ENCODE measurements around the gene GMPS. TPM values are rescaled to one million over a fixed set of nuclear protein-coding genes. Genes with fewer than 3 reads are reported as not detected.

The GMPS gene
- total RNA-seq, 1 experiment from 2014 or later: 119 TPM

GRCh38 chr3:155861476-155862183 lies 8.8 kb upstream of the GMPS start:
- BruUV-seq (replicated peaks): no TSS peak
- H3K9ac ChIP-seq (ENCODE audit: low read length): no peak overlapping the region
- TF ChIP-seq TCF7L2 (IDR thresholded peaks at IDR 0.05; ENCODE audit: borderline replicate concordance, extremely low read depth, insufficient read depth, insufficient read length): no peak
- no peak for TF ChIP-seq JUND (IDR thresholded peaks at IDR 0.05)
- no peak for TF ChIP-seq FOSL1 (IDR thresholded peaks at IDR 0.05; ENCODE audit: low read depth)
- no peak for TF ChIP-seq ZBTB33 (IDR thresholded peaks at IDR 0.05; ENCODE audit: extremely low read depth, insufficient replicate concordance, low read length)
- TF ChIP-seq ELF1 (IDR thresholded peaks at IDR 0.05; ENCODE audit: borderline replicate concordance, low read depth): no peak
- TF ChIP-seq ZNF274 (IDR thresholded peaks at IDR 0.05; ENCODE audit: low read depth, low read length): no peak
- no peak for TF ChIP-seq SP1 (IDR thresholded peaks at IDR 0.05; ENCODE audit: low read depth)
- no peak for TF ChIP-seq SIN3A (IDR thresholded peaks at IDR 0.05; ENCODE audit: low read depth)
- TF ChIP-seq POLR2A (IDR thresholded peaks at IDR 0.05; ENCODE audit: borderline replicate concordance, extremely low read depth, insufficient read depth, insufficient read length): no peak
- no peak for TF ChIP-seq CBX3 (IDR thresholded peaks at IDR 0.05; ENCODE audit: low read depth)
- TF ChIP-seq EZH2 (IDR thresholded peaks at IDR 0.05): no peak
- no peak for TF ChIP-seq ZFX (IDR thresholded peaks at IDR 0.05)
- TF ChIP-seq CTCF (IDR thresholded peaks at IDR 0.05 in 2 of 3, conservative IDR thresholded peaks at IDR 0.05 in 1 of 3; ENCODE audit: borderline replicate concordance in 1 of 3, insufficient read depth in 1 of 3, low read depth in 2 of 3, low read length in 2 of 3): no peak
- TF ChIP-seq CEBPB (IDR thresholded peaks at IDR 0.05; ENCODE audit: low read depth): no peak
- no peak for TF ChIP-seq EZH2phosphoT487 (IDR thresholded peaks at IDR 0.05; ENCODE audit: borderline replicate concordance)
- TF ChIP-seq ATF3 (IDR thresholded peaks at IDR 0.05): no peak
- no peaks in the 10 kb centered on the region for H4K20me1 ChIP-seq (ENCODE audit: insufficient read depth)
- H3K9me2 ChIP-seq (ENCODE audit: insufficient read depth): no peaks in the 10 kb centered on the region
- H3K4me3 ChIP-seq (replicated peaks in 1 of 2; ENCODE audit: low read depth in 1 of 2, low read length in 2 of 2): no peak overlapping the region
- no peaks in the 10 kb centered on the region for H3K27me3 ChIP-seq (ENCODE audit: insufficient read depth, low read length)
- no peak overlapping the region for H3K4me2 ChIP-seq (ENCODE audit: low read length)
- no peaks in the 10 kb centered on the region for H3K36me3 ChIP-seq (ENCODE audit: control insufficient read depth in 1 of 2, insufficient read depth in 2 of 2, low read length in 2 of 2)
- intact Hi-C loops (cut with micrococcal nuclease): no loop called here
- POLR2A ChIA-PET: no interaction called here
- H3K79me2 ChIP-seq (ENCODE audit: insufficient read depth, low read length): no peaks in the 10 kb centered on the region
- no peaks in the 10 kb centered on the region for H3K9me3 ChIP-seq (ENCODE audit: control insufficient read depth in 1 of 2, insufficient read depth in 1 of 2, low read depth in 1 of 2, low read length in 2 of 2)
- ATAC-seq (no peak), DNase-seq (ENCODE audit: low read depth, low spot score) (no peak)
- RAD21 ChIA-PET (ENCODE audit: low non-redundant PET in 1 of 2, low total read pairs in 2 of 2, uncharacterized antibody in 2 of 2, unreplicated experiment in 2 of 2): no interaction called here
- no peak overlapping the region for H2AFZ ChIP-seq (ENCODE audit: low read depth, low read length, poor library complexity, severe bottlenecking)
- peaks cover 4 to 13% of the 10 kb centered on the region in 2 experiments; a peak in 3 of 4 replicates for H3K4me1 ChIP-seq (ENCODE audit: control insufficient read depth in 1 of 2, insufficient read depth in 2 of 2, low read length in 2 of 2)
- H3K27ac ChIP-seq (ENCODE audit: low read depth, low read length): no peak overlapping the region
- CTCF ChIA-PET: interaction anchor here (1.5 kb wide), 1 partner anchor 9 kb away, joined by 4 read pairs; the partner anchor contains the start of gene GMPS
